ENCODE measurements around the gene AGAP3. TPM values are rescaled to one million over a fixed set of nuclear protein-coding genes. Genes with fewer than 3 reads are reported as not detected.

The AGAP3 gene
- total and polyA plus RNA-seq, 9 donors: 22.3 to 125 (median 79.9) TPM

DNA sequence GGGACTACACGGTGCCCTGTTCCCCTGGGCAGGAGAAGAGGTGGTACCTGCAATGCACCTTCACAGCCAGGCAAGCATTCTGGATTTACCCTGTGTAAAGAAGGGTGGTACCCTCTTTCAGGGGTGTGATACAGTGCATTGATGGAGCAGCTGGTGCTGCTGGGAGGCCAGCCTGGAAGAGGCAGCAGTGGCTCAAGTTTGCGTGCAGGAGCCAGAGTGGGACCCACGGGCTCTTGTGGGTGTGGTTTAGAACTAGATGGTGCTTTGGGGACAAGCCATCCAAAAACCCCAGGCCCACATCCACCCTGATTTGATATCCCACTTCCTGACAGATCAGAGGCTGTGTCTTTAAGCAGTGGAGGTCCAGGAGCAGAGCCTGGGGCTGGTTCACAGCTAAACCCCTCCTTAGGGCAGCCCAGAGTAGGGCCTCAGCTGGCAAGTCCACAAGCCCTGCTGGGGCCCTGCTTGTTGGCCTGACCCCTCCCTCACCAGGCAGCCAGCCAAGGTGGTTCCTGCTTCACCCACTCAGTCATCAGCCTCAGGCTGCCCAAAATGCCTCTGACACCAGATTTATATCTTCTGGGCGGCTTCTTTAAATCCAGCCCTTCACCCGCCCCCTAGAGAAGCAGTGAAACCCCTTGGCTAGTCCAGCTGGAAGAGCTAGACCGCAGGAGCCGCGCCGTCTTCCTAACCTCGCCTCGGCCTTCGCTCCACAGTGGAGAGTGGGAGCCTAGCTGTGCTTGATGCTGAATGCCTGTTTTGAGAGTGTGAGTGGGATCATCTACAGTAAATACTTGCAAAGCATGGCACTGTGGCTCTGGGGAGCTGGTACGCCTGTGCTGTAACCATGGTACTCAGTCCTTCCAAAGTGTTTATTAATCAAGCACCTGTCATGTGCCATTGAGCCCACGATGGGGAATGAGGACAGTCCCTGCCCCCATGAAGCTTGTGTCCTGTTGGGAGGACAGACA is 39.4 kb upstream of the AGAP3 start:
- Histone ChIP-seq H3K4me3 (no peak overlapping the region), H3K9me3 (no peaks in the 10 kb centered on the region), H3K27me3 (no peaks in the 10 kb centered on the region), H3K36me3 (no peaks in the 10 kb centered on the region), H3K27ac (no peak overlapping the region), H3K4me1 (ENCODE audit: insufficient read depth) (peaks cover 3% of the 10 kb centered on the region)
- intact Hi-C loops (cut with DNase I): no loop called here
- no peak for TF ChIP-seq EP300 (IDR thresholded peaks at IDR 0.05)
- DNase-seq: peak in 2 of 5 donors; percentile 59 to 61
- WGBS, 3 donors: 26 to 32% (median 28%) methylated on average over 14 of the region's 14 CpGs

DNA sequence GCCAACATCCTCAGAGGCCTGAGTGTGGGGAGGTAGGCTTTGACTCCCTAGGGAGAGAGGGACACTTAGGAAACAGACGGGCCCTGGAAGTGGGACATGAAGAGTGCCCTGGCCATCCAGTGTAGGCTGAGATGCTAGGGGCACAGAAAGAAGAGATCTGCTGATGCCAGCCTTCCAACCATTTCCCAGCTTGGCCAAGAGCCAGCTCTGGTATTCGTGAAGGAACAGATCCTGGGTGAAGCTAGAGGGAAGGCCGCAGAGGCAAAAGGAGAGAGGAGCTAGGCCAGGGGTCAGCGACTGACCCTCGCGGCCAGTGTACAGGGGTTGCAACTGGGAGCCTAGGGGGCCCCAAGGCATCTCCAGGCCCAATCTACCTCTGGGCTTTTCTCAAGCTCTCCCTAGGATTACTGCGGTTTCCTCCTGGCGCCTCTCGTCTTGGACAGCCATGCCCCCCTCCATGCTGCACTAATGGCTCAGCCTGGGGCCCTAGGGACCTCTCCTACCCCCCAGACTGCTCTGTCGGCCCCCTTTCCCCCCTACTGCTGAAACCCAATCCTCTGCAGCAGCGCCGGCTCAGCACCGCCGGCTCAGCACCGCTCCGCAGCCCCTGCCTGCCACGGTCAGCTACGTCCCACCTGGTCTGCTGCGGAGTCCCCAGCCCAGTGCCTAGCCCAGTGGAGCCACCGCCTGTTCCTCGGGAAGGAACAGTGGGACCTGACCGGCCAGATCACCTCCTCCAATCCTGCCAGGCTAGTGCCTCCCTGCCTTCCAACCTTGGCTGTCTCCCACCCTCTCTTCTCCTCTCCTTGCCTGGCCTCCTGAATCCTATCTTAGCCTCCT is 38.1 kb upstream of the AGAP3 start, which contains the start of gene ASIC3:
Gene ASIC3, plus strand, starts transcription at position 556 of the 840 bp plus-strand sequence. CDS start 355 bp downstream, outside the sequence.
- no peak for DNase-seq
- Histone ChIP-seq H3K4me3 (no peak within 1 kb of the TSS), H3K36me3 (no peaks in the 10 kb centered on the region), H3K9me3 (no peaks in the 10 kb centered on the region), H3K4me1 (ENCODE audit: insufficient read depth) (peaks cover 3% of the 10 kb centered on the region), H3K27ac (no peak within 1 kb of the TSS), H3K27me3 (no peaks in the 10 kb centered on the region)
- WGBS, 3 donors: 60 to 70% (median 67%) methylated on average over 22 of the region's 22 CpGs
- no peak for TF ChIP-seq POLR2A (IDR thresholded peaks at IDR 0.05)
- no peak for TF ChIP-seq EP300 (IDR thresholded peaks at IDR 0.05)
- TF ChIP-seq, protein P1, sequence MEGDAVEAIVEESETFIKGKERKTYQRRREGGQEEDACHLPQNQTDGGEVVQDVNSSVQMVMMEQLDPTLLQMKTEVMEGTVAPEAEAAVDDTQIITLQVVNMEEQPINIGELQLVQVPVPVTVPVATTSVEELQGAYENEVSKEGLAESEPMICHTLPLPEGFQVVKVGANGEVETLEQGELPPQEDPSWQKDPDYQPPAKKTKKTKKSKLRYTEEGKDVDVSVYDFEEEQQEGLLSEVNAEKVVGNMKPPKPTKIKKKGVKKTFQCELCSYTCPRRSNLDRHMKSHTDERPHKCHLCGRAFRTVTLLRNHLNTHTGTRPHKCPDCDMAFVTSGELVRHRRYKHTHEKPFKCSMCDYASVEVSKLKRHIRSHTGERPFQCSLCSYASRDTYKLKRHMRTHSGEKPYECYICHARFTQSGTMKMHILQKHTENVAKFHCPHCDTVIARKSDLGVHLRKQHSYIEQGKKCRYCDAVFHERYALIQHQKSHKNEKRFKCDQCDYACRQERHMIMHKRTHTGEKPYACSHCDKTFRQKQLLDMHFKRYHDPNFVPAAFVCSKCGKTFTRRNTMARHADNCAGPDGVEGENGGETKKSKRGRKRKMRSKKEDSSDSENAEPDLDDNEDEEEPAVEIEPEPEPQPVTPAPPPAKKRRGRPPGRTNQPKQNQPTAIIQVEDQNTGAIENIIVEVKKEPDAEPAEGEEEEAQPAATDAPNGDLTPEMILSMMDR (IDR thresholded peaks at IDR 0.05): no peak
- intact Hi-C loops (cut with DNase I): no loop called here

DNA sequence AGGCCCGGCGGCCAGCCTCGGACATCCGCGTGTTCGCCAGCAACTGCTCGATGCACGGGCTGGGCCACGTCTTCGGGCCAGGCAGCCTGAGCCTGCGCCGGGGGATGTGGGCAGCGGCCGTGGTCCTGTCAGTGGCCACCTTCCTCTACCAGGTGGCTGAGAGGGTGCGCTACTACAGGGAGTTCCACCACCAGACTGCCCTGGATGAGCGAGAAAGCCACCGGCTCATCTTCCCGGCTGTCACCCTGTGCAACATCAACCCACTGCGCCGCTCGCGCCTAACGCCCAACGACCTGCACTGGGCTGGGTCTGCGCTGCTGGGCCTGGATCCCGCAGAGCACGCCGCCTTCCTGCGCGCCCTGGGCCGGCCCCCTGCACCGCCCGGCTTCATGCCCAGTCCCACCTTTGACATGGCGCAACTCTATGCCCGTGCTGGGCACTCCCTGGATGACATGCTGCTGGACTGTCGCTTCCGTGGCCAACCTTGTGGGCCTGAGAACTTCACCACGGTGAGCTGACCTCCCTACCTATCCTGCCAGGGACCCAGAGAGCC is 37.3 kb upstream of the AGAP3 start:
- H3K27ac ChIP-seq: no peak overlapping the region
- no peaks in the 10 kb centered on the region for H3K27me3 ChIP-seq
- DNase-seq: no peak
- WGBS, 3 donors: 82 to 89% (median 87%) methylated on average over 38 of the region's 38 CpGs
- H3K9me3 ChIP-seq: no peaks in the 10 kb centered on the region
- H3K36me3 ChIP-seq: no peaks in the 10 kb centered on the region
- TF ChIP-seq EP300 (IDR thresholded peaks at IDR 0.05): no peak
- TF ChIP-seq POLR2A (IDR thresholded peaks at IDR 0.05): no peak
- TF ChIP-seq, protein P1 (IDR thresholded peaks at IDR 0.05): no peak
- no peak overlapping the region for H3K4me3 ChIP-seq
- H3K4me1 ChIP-seq (ENCODE audit: insufficient read depth): peaks cover 3% of the 10 kb centered on the region
- intact Hi-C loops (cut with DNase I): no loop called here

DNA sequence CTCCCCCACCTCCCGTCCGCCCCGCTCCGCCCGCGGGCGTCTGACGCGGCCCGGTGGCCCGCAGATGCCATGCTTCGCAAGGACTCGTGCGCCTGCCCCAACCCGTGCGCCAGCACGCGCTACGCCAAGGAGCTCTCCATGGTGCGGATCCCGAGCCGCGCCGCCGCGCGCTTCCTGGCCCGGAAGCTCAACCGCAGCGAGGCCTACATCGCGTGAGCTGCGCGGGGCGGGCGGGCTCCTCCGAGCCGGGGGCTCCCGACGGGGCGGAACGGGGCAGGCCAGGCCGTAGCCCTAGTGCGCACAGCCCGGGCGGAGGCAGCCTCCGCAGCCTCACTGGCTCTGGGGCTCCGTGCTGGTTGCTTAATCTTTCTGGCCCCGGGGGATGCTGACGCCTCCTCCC is 35.2 kb upstream of the AGAP3 start:
- H3K36me3 ChIP-seq: no peaks in the 10 kb centered on the region
- peak; percentile 60 to 83 (median 69) for DNase-seq
- no peaks in the 10 kb centered on the region for H3K9me3 ChIP-seq
- WGBS, 3 donors: 0 to 1% (median 1%) methylated on average over 34 to 50 of the region's 50 CpGs
- no peak overlapping the region for H3K27ac ChIP-seq
- no peaks in the 10 kb centered on the region for H3K27me3 ChIP-seq
- intact Hi-C loops (cut with DNase I): no loop called here
- H3K4me1 ChIP-seq (ENCODE audit: insufficient read depth): peaks cover 3% of the 10 kb centered on the region
- TF ChIP-seq POLR2A (IDR thresholded peaks at IDR 0.05) (no peak), EP300 (IDR thresholded peaks at IDR 0.05) (no peak)
- TF ChIP-seq, protein P1 (IDR thresholded peaks at IDR 0.05): no peak
- no peak overlapping the region for H3K4me3 ChIP-seq

Data from ovary (tissue), 9 donors.